Tibial nerve (tissue), 4 donors: ENCODE measurements around the gene HSPB3.

Source experiments
- EP300 ChIP-seq, 2 donors: sonication (generic); formaldehyde crosslinking; IDR thresholded peaks; one replicate each; pipeline ENCODE4 v1.6.1; 2017; ENCODE audit warnings: antibody characterized with exemption in 2 of 2, mild to moderate bottlenecking in 1 of 2
- POLR2A ChIP-seq, 2 donors: fragments of 450-650 bp; IDR thresholded peaks; one replicate each; pipeline ENCODE4 v1.6.1; 2017; ENCODE audit warnings: antibody characterized with exemption in 2 of 2, mild to moderate bottlenecking in 2 of 2, moderate library complexity in 2 of 2
- TF ChIP-seq, protein P1 (sequence below), 5 experiments: fragments of 200-600 bp in 3 of 5; fragments of 450-650 bp in 2 of 5; sonication (generic) in 3 of 5; IDR thresholded peaks; one replicate each; pipeline ENCODE4 v1.5.1; 2016 to 2019; ENCODE audit warnings: antibody characterized with exemption in 5 of 5, mild to moderate bottlenecking in 3 of 5, moderate library complexity in 2 of 5

DNA sequence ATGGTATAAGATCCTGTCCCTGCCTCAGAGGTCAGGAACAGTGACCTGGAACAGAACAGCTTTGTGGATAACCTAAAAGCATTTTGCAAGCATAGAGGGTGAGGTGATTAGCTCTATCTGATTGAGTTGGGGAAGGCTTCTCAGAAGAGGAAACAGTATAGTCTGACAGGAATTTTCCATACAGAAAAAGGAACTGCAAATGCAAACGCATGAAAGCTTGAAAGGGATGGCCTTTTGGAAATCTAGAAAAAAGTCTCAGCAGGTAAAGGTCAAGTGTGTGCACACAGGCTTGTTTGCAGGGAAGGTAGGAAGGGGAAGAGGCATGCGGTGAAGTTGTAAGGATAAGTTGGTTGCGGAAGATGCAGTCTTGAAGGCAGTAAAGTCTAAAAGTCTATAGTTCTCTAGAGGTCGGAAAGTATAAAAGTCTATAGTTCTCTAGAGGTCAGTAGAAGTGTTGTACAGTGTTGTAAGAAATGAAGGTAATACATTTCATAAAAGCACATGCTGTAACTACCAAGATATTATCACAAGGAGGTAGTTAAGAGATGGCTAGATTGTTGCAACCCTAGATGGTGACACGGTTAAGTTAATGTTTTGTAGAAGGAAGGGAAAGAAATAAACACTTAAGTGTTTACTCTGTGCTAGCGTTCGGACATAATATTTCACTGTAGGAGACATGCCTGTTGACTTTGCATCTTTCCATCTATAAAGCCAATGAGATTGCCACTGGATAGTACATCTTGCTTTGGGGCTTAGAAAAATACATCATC, 16.7 kb upstream of the HSPB3 start:
- TF ChIP-seq, protein P1, sequence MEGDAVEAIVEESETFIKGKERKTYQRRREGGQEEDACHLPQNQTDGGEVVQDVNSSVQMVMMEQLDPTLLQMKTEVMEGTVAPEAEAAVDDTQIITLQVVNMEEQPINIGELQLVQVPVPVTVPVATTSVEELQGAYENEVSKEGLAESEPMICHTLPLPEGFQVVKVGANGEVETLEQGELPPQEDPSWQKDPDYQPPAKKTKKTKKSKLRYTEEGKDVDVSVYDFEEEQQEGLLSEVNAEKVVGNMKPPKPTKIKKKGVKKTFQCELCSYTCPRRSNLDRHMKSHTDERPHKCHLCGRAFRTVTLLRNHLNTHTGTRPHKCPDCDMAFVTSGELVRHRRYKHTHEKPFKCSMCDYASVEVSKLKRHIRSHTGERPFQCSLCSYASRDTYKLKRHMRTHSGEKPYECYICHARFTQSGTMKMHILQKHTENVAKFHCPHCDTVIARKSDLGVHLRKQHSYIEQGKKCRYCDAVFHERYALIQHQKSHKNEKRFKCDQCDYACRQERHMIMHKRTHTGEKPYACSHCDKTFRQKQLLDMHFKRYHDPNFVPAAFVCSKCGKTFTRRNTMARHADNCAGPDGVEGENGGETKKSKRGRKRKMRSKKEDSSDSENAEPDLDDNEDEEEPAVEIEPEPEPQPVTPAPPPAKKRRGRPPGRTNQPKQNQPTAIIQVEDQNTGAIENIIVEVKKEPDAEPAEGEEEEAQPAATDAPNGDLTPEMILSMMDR (IDR thresholded peaks at IDR 0.05): no peak
- TF ChIP-seq EP300 (IDR thresholded peaks at IDR 0.05) (no peak), POLR2A (IDR thresholded peaks at IDR 0.05) (no peak)
